Esophagus squamous epithelium (tissue), 4 donors: ENCODE data around the gene MYCBP2.

ENCODE experiments used
- CTCF ChIP-seq, 6 experiments: fragments of 450-650 bp in 4 of 6; fragments of 200-600 bp in 2 of 6; sonication (generic) in 2 of 6; IDR thresholded peaks; one replicate each; pipeline ENCODE4 v1.5.1; 2016 to 2019; ENCODE audit warnings: antibody characterized with exemption in 6 of 6, mild to moderate bottlenecking in 4 of 6, moderate library complexity in 4 of 6
- POLR2A ChIP-seq, 4 donors: fragments of 450-650 bp; IDR thresholded peaks; one replicate each; pipeline ENCODE4 v1.6.1; 2017; ENCODE audit warnings: antibody characterized with exemption in 4 of 4, mild to moderate bottlenecking in 4 of 4, moderate library complexity in 3 of 4

DNA sequence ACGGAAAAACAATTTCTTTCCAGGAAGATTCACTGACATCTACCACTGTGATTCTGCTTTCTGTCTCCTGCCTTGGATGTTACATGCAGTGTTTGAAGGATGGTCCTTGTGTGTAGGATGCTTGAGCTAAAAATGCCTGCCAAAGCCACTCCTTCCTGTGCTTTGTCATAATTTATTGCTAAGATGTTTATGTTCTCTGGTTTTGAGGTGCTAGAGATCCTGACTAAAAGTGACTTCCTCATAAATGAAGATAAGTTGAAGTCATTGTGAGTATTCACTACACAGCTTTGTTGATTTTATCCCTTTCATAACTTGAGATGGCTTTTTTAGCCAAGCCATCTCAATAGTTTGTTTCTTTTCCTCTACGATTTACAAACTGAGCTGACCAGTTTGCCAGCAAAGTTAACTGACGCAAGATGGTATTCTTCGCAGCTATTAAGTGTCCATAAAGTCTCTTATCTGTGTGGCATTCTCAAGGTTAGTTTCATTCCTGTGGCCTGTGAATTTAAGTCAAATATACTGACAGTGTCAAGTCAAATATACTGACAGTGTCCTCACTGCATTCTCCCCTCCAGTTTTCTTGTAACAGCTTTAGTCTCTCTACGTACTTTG lies 284.2 kb downstream of the MYCBP2 start:
- TF ChIP-seq CTCF (IDR thresholded peaks at IDR 0.05) = no peak
- TF ChIP-seq POLR2A (IDR thresholded peaks at IDR 0.05) = no peak
